K562 (cell line): ENCODE measurements around the gene GAL. TPM values are rescaled to one million over a fixed set of nuclear protein-coding genes. Genes with fewer than 3 reads are reported as not detected.

Experiments used
- BDP1 ChIP-seq: IDR thresholded peaks from 3 replicates; pipeline ENCODE4 v1.6.1; 2011; ENCODE audit not compliant: insufficient read length, insufficient read depth
- BRF1 ChIP-seq: IDR thresholded peaks from 3 replicates; pipeline ENCODE4 v1.6.1; 2011; ENCODE audit warnings: borderline replicate concordance, mild to moderate bottlenecking; ENCODE audit not compliant: insufficient read length; ENCODE audit errors: extremely low read depth
- CBFA2T2 ChIP-seq: fragments of 450-650 bp; conservative IDR thresholded peaks from 2 replicates; pipeline ENCODE4 v1.6.1; 2017; ENCODE audit warnings: mild to moderate bottlenecking
- E2F6 ChIP-seq, 2 experiments: IDR thresholded peaks; 2 replicates each; pipeline ENCODE4 v1.6.1; 2011; ENCODE audit warnings: borderline replicate concordance in 1 of 2, control low read depth in 1 of 2, low read depth in 1 of 2, low read length in 1 of 2, mild to moderate bottlenecking in 1 of 2, mixed read lengths in 1 of 2, moderate library complexity in 1 of 2; ENCODE audit not compliant: insufficient read depth in 1 of 2, insufficient read length in 1 of 2, poor library complexity in 1 of 2, severe bottlenecking in 1 of 2; ENCODE audit errors: extremely low read depth in 1 of 2
- FOXJ3 ChIP-seq: sonication (generic); formaldehyde crosslinking; IDR thresholded peaks from 2 replicates; pipeline ENCODE4 v1.4.0; 2020; ENCODE audit warnings: mild to moderate bottlenecking, missing genetic modification reagents
- FOXM1 ChIP-seq, 2 experiments: fragments of 450-650 bp in 1 of 2; sonication (generic) in 1 of 2; formaldehyde crosslinking in 1 of 2; IDR thresholded peaks; 2 replicates each; pipeline versions ENCODE4 v1.6.1 to v1.9.0; 2017 to 2022; ENCODE audit warnings: low read depth in 2 of 2, mild to moderate bottlenecking in 2 of 2, missing genetic modification reagents in 1 of 2, moderate library complexity in 1 of 2
- GATA2 ChIP-seq: sonication (generic); formaldehyde crosslinking; IDR thresholded peaks from 2 replicates; pipeline ENCODE4 v1.4.0; 2020; ENCODE audit warnings: mild to moderate bottlenecking, missing genetic modification reagents
- GTF2A2 ChIP-seq: IDR thresholded peaks from 2 replicates; pipeline ENCODE4 v1.6.1; 2016; ENCODE audit warnings: mild to moderate bottlenecking, missing genetic modification characterization, missing compliant biosample characterization
- HNRNPUL1 ChIP-seq: fragments of 200-400 bp; formaldehyde crosslinking; IDR thresholded peaks from 2 replicates; pipeline ENCODE4 v1.6.1; 2017; ENCODE audit warnings: low read length
- MAX ChIP-seq: sonication (generic); formaldehyde crosslinking; IDR thresholded peaks from 2 replicates; pipeline ENCODE4 v1.9.0; 2022; ENCODE audit warnings: mild to moderate bottlenecking, missing genetic modification reagents
- PCBP2 ChIP-seq: fragments of 200-400 bp; formaldehyde crosslinking; IDR thresholded peaks from 2 replicates; pipeline ENCODE4 v1.6.1; 2018; ENCODE audit warnings: low read length, low read depth, mild to moderate bottlenecking, moderate library complexity; ENCODE audit not compliant: poor library complexity, severe bottlenecking
- RB1 ChIP-seq: fragments of 450-650 bp; IDR thresholded peaks from 2 replicates; pipeline ENCODE4 v1.6.1; 2017; ENCODE audit warnings: low read depth, mild to moderate bottlenecking
- RBM14 ChIP-seq: fragments of 200-400 bp; formaldehyde crosslinking; IDR thresholded peaks from 2 replicates; pipeline ENCODE4 v1.6.1; 2018; ENCODE audit warnings: low read depth, mild to moderate bottlenecking, low read length, moderate library complexity, borderline replicate concordance; ENCODE audit not compliant: insufficient read depth
- RBM22 ChIP-seq: fragments of 200-400 bp; formaldehyde crosslinking; IDR thresholded peaks from 2 replicates; pipeline ENCODE4 v1.6.1; 2018; ENCODE audit warnings: low read length, low read depth; ENCODE audit not compliant: poor library complexity, severe bottlenecking
- TCF3 ChIP-seq: sonication (generic); formaldehyde crosslinking; IDR thresholded peaks from 2 replicates; pipeline ENCODE4 v1.4.0; 2020; ENCODE audit warnings: mild to moderate bottlenecking, missing genetic modification reagents
- U2AF1 ChIP-seq: fragments of 200-400 bp; formaldehyde crosslinking; optimal IDR thresholded peaks from 2 replicates; pipeline ENCODE3; 2017; ENCODE audit warnings: mild to moderate bottlenecking, low read depth, low read length, moderate library complexity
- ZNF592 ChIP-seq: fragments of 450-650 bp; IDR thresholded peaks from 2 replicates; pipeline ENCODE4 v1.6.1; 2017; ENCODE audit warnings: antibody characterized with exemption, mild to moderate bottlenecking
- ZNF655 ChIP-seq: fragments of 250-450 bp; sonication (Bioruptor Pico); IDR thresholded peaks from 2 replicates; pipeline ENCODE4 v1.5.0; 2021
- ZNF830 ChIP-seq: fragments of 250-450 bp; sonication (Bioruptor Pico); IDR thresholded peaks from 2 replicates; pipeline ENCODE4 v1.5.0; 2021; ENCODE audit warnings: mild to moderate bottlenecking
- polyA plus RNA-seq, 8 experiments: library from polyadenylated mRNA; depleted of rRNA in 4 of 8; stranded (reverse) in 5 of 8; unstranded in 3 of 8; fragments of >200 nt; fragmentation: Nextera tagmentation in 2 of 8; fragmentation: Illumina TruSeq in 1 of 8; extraction: Ambion mirVana in 2 of 8; extraction: Trizol in 1 of 8; gene quantifications; 2 replicates each; pipeline versions ENCODE4 v1.2.1 to v1.2.3, GENCODE V29; 2011 to 2014; ENCODE audit warnings: inconsistent platforms in 1 of 8, missing spikeins in 1 of 8
- total RNA-seq, 7 experiments: library from RNA; depleted of rRNA in 6 of 7; stranded (reverse); fragments of >200 nt in 6 of 7; fragmentation: Illumina TruSeq in 2 of 7; extraction: Trizol in 2 of 7; gene quantifications; 2 replicates each; pipeline versions ENCODE4 v1.2.1 to v1.2.3, GENCODE V29; 2011 to 2021; ENCODE audit warnings: low replicate concordance in 1 of 7

The GAL gene
- total and polyA plus RNA-seq, 9 of the 15 experiments (the other 6 are each of a cell fraction or from before 2014, with no cell fraction given), result 10.6 to 119 (median 36.3) TPM

GRCh38 chr11:68684385-68685356 lies at the start of gene GAL (continued):
- TF ChIP-seq ZNF592 (peak; percentile 70), HNRNPUL1 (no peak), MAX (CRISPR knock-in tag) (peak; percentile 69), BRF1 (no peak), RBM22 (peak; percentile 14), CBFA2T2 (no peak), GATA2 (CRISPR knock-in tag) (no peak), U2AF1 (peak; percentile 34), FOXM1 (IDR thresholded peaks at IDR 0.05; ENCODE audit: low read depth) (no peak), FOXM1 (CRISPR knock-in tag; IDR thresholded peaks at IDR 0.05; ENCODE audit: low read depth) (0 out of 2 replicates have a peak, but pooled peaks have one; percentile 2), TCF3 (CRISPR knock-in tag) (no peak), RBM14 (0 out of 2 replicates have a peak, but pooled peaks have one; percentile 50), ZNF830 (no peak), GTF2A2 (tag) (no peak), FOXJ3 (CRISPR knock-in tag) (no peak), PCBP2 (peak; percentile 65), ZNF655 (CRISPR knock-in tag) (no peak), E2F6 (IDR thresholded peaks at IDR 0.05; ENCODE audit: borderline replicate concordance in 1 of 2, extremely low read depth in 1 of 2, insufficient read depth in 1 of 2, insufficient read length in 1 of 2, low read depth in 1 of 2, low read length in 1 of 2, poor library complexity in 1 of 2, severe bottlenecking in 1 of 2) (peak; percentile 78 to 96), BDP1 (no peak), RB1 (peak; percentile 51)
